ENCODE results near the gene DR1. TPM values are rescaled to one million over a fixed set of nuclear protein-coding genes. Genes with fewer than 3 reads are reported as not detected.
A peak's percentile ranks its signal among the peaks of the same experiment; 100 is the strongest.

DR1 gene
- total RNA-seq, 2 donors from 2014 or later: 44.3 to 56.4 TPM

DNA sequence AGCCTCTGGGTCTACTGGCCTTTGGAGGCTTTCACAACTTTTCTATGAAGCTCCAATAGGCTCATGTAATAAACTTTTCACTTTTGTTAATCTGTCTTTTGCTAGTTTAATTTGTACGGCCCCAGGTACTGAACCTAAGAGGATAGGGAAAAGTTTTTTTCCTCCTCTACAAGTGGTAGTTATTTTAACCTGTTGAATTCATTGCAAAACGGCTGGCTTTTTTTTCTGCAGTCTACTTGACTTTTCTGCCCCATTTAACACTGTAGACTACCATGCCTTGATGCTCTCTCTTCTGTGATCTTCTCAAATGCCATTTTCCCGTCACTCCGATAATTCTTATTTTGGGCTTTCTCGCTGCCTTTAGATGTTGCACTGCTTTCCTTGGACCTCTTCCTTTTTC is 43.6 kb upstream of the DR1 start:
- WGBS, 2 experiments (ENCODE audit: insufficient coverage in 1 of 2, insufficient read length in 1 of 2): 91 to 92% methylated on average over 4 to 5 of the region's 5 CpGs
- Histone ChIP-seq H3K4me3 (ENCODE audit: low read length) (no peak overlapping the region), H3K9me3 (ENCODE audit: control insufficient read depth, low read length) (no peaks in the 10 kb centered on the region), H3K27me3 (ENCODE audit: control insufficient read depth, insufficient read depth, low read length, poor library complexity, severe bottlenecking) (no peaks in the 10 kb centered on the region), H3K27ac (ENCODE audit: low read depth, low read length) (no peak overlapping the region), H3K4me1 (ENCODE audit: control insufficient read depth, insufficient read depth, low read length) (no peaks in the 10 kb centered on the region), H3K36me3 (ENCODE audit: control insufficient read depth, insufficient read depth, low read length) (no peaks in the 10 kb centered on the region), H3K9ac (ENCODE audit: extremely low read depth, low read length, poor library complexity, severe bottlenecking) (no peak overlapping the region)
- DNase-seq: no peak
- peaks cover 2% of the 10 kb centered on the region for H3K9me3 Mint-ChIP-seq
- H3K27ac Mint-ChIP-seq: no peak overlapping the region
- H3K4me3 Mint-ChIP-seq: no peak overlapping the region
- no peaks in the 10 kb centered on the region for H3K27me3 Mint-ChIP-seq (ENCODE audit: insufficient read depth)
- no peak for TF ChIP-seq CTCF (conservative IDR thresholded peaks at IDR 0.05)
- peaks cover 6% of the 10 kb centered on the region for H3K4me1 Mint-ChIP-seq
- peaks cover 6% of the 10 kb centered on the region for H3K36me3 Mint-ChIP-seq (ENCODE audit: low read depth)

DNA sequence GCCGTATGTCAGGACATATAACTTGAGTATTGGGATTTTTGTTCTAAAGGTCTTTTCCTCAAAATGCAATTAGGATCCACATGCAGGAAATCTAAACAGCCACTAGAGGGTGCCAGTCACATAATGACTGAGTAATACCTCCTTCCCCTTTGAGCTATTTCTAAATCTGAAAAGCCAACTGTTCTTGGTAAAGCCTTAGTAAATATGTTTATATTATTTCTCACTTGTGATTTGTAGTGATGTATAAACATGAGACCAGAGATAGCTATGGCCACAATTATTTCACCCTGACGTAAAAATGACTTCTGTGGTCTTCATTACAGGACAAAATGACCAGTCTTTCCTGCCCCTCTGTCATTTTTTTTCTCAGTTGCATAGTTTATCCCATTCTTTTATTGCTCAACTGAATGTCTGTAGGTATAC is 41.0 kb upstream of the DR1 start:
- peaks cover 6% of the 10 kb centered on the region for H3K4me1 Mint-ChIP-seq
- 23 to 88% methylated on average over 1 to 2 of the region's 2 CpGs for WGBS, 2 experiments (ENCODE audit: insufficient coverage in 1 of 2, insufficient read length in 1 of 2)
- no peaks in the 10 kb centered on the region for H3K9me3 ChIP-seq (ENCODE audit: control insufficient read depth, low read length)
- H3K27ac Mint-ChIP-seq: no peak overlapping the region
- no peak overlapping the region for H3K9ac ChIP-seq (ENCODE audit: extremely low read depth, low read length, poor library complexity, severe bottlenecking)
- no peaks in the 10 kb centered on the region for H3K9me3 Mint-ChIP-seq
- no peaks in the 10 kb centered on the region for H3K27me3 ChIP-seq (ENCODE audit: control insufficient read depth, insufficient read depth, low read length, poor library complexity, severe bottlenecking)
- H3K4me3 Mint-ChIP-seq: no peak overlapping the region
- H3K36me3 ChIP-seq (ENCODE audit: control insufficient read depth, insufficient read depth, low read length): no peaks in the 10 kb centered on the region
- H3K36me3 Mint-ChIP-seq (ENCODE audit: low read depth): no peaks in the 10 kb centered on the region
- DNase-seq: no peak
- TF ChIP-seq CTCF (conservative IDR thresholded peaks at IDR 0.05): peak; percentile 93
- no peaks in the 10 kb centered on the region for H3K4me1 ChIP-seq (ENCODE audit: control insufficient read depth, insufficient read depth, low read length)
- H3K27me3 Mint-ChIP-seq (ENCODE audit: insufficient read depth): no peaks in the 10 kb centered on the region
- no peak overlapping the region for H3K4me3 ChIP-seq (ENCODE audit: low read length)
- H3K27ac ChIP-seq (ENCODE audit: low read depth, low read length): no peak overlapping the region

- H3K4me1 ChIP-seq (ENCODE audit: control insufficient read depth, insufficient read depth, low read length): no peaks in the 10 kb centered on the region
- H3K4me3 ChIP-seq (ENCODE audit: low read length): no peak overlapping the region
- Mint-ChIP-seq H3K27ac (no peak overlapping the region), H3K9me3 (no peaks in the 10 kb centered on the region), H3K36me3 (ENCODE audit: low read depth) (peaks cover 4% of the 10 kb centered on the region), H3K27me3 (ENCODE audit: insufficient read depth) (no peaks in the 10 kb centered on the region), H3K4me3 (no peak overlapping the region), H3K4me1 (peaks cover 6% of the 10 kb centered on the region)
- H3K27me3 ChIP-seq (ENCODE audit: control insufficient read depth, insufficient read depth, low read length, poor library complexity, severe bottlenecking): no peaks in the 10 kb centered on the region
- H3K9ac ChIP-seq (ENCODE audit: extremely low read depth, low read length, poor library complexity, severe bottlenecking): no peak overlapping the region
- H3K9me3 ChIP-seq (ENCODE audit: control insufficient read depth, low read length): no peaks in the 10 kb centered on the region
- H3K36me3 ChIP-seq (ENCODE audit: control insufficient read depth, insufficient read depth, low read length): no peaks in the 10 kb centered on the region
- no peak overlapping the region for H3K27ac ChIP-seq (ENCODE audit: low read depth, low read length)
- TF ChIP-seq CTCF (conservative IDR thresholded peaks at IDR 0.05): no peak
- no peak for DNase-seq
Observed at GRCh38 chr1:93306920-93307319, 38.8 kb upstream of the DR1 start.

All from endodermal cell (in vitro differentiated cells).